ENCODE measurements around the gene USP43. TPM values are rescaled to one million over a fixed set of nuclear protein-coding genes. Genes with fewer than 3 reads are reported as not detected.

Gene USP43
- total RNA-seq, 1 donor from 2014 or later: 10.3 TPM

Other genes starting within 250 kb of the USP43 start
- 76.6 and 97.9 TPM in 2 replicates for gene STX8, start 69.7 kb upstream of the USP43 start, total RNA-seq
- 1.3 TPM in 1 of 2 replicates, not detected in the other for gene CFAP52, start 68.9 kb upstream of the USP43 start, total RNA-seq
- gene DHRS7C, start 146.1 kb downstream of the USP43 start, total RNA-seq: not detected in 2 replicates
- gene GSG1L2, start 176.6 kb downstream of the USP43 start, total RNA-seq: not detected in 2 replicates
- 0.55 and 1.9 TPM in 2 replicates for gene GLP2R, start 180.4 kb downstream of the USP43 start, total RNA-seq